K562 (cell line): Measurements from ENCODE around the gene CLEC4A. TPM values are rescaled to one million over a fixed set of nuclear protein-coding genes. Genes with fewer than 3 reads are reported as not detected.

Source experiments
- ATAC-seq: fragments of 200-7000 bp; cut with Tn5 transposase; 3 replicates; pipeline ENCODE4 v1.9.1; 2020; ENCODE audit warnings: moderate library complexity
- BruUV-seq: library from RNA; stranded (reverse); fragments of 400-500 nt; replicated peaks from 2 replicates; lab custom pipeline; 2021; lab: Mats Ljungman, UMichigan
- CTCF ChIA-PET: fragments of 300-600 bp; formaldehyde crosslinking; extraction: SDS; loops from one replicate; lab custom pipeline; 2021; ENCODE audit warnings: low intra/inter-chr PET ratio; lab: Yijun Ruan, JAX
- POLR2A ChIA-PET: fragments of 300-600, 350-650 bp; sonication (Branson Sonifier 250); formaldehyde crosslinking; extraction: SDS; loops from one replicate; lab custom pipeline; 2021; ENCODE audit warnings: antibody characterized with exemption, inconsistent platforms; lab: Yijun Ruan, JAX
- DNase-seq, 4 experiments: peaks; one replicate each; pipeline versions ENCODE4 v3.0.0 to v3.0.0-alpha.2; 2011 to 2018; ENCODE audit warnings: low spot score in 3 of 4, mixed read lengths in 3 of 4; ENCODE audit errors: extremely low read depth in 1 of 4
- FAIRE-seq: peaks from 2 replicates; lab custom pipeline; 2011; peaks lifted over from hg19 to GRCh38; lab: Jason Lieb, UNC
- H2AFZ ChIP-seq: 2 replicates; pipeline ENCODE4 v1.6.0; 2011; ENCODE audit warnings: low read depth, low read length, control low read depth, inconsistent platforms
- H3K27ac ChIP-seq: fragments of 200-600 bp; 3 replicates; pipeline ENCODE4 v1.8.0; 2011; ENCODE audit warnings: low read depth, mild to moderate bottlenecking, control low read depth, inconsistent platforms, low read length, moderate library complexity, mixed read lengths; ENCODE audit errors: extremely low read depth
- H3K27me3 ChIP-seq, 2 experiments: fragments of 300-600 bp in 1 of 2; 2 replicates in 1 of 2; 3 replicates in 1 of 2; pipeline versions ENCODE4 v1.6.0 to v1.8.0; 2011; ENCODE audit warnings: inconsistent platforms in 2 of 2, low read length in 2 of 2, mild to moderate bottlenecking in 1 of 2, mixed read lengths in 1 of 2, moderate library complexity in 1 of 2; ENCODE audit not compliant: control insufficient read depth in 2 of 2, insufficient read depth in 2 of 2
- H3K36me3 ChIP-seq: fragments of 300-600 bp; 3 replicates; pipeline ENCODE4 v1.8.0; 2011; ENCODE audit warnings: mild to moderate bottlenecking, low read length, inconsistent platforms; ENCODE audit not compliant: control insufficient read depth, insufficient read depth
- H3K4me1 ChIP-seq, 2 experiments: fragments of 200-600 bp in 1 of 2; replicated peaks in 1 of 2; 2 replicates in 1 of 2; 3 replicates in 1 of 2; pipeline versions ENCODE4 v1.5.1 to v1.8.0; 2011; ENCODE audit warnings: inconsistent platforms in 2 of 2, low read length in 2 of 2, mild to moderate bottlenecking in 1 of 2, mixed read lengths in 1 of 2, moderate library complexity in 1 of 2; ENCODE audit not compliant: control insufficient read depth in 2 of 2, insufficient read depth in 2 of 2
- H3K4me2 ChIP-seq: 2 replicates; pipeline ENCODE4 v1.6.1; 2011; ENCODE audit warnings: low read length, control low read depth, inconsistent platforms, mixed read lengths; ENCODE audit not compliant: insufficient read depth
- H3K4me3 ChIP-seq: fragments of 200-600 bp; sonication (generic), shearing (Covaris generic); 2 replicates; pipeline ENCODE4 v1.5.1; 2016; ENCODE audit warnings: control low read depth, inconsistent platforms
- H3K79me2 ChIP-seq: fragments of 200-600 bp; 3 replicates; pipeline ENCODE4 v1.8.0; 2011; ENCODE audit warnings: low read length, inconsistent platforms; ENCODE audit not compliant: control insufficient read depth, insufficient read depth
- H3K9ac ChIP-seq, 2 experiments: 2 replicates each; pipeline versions ENCODE4 v1.6.0 to v1.6.1; 2011; ENCODE audit warnings: low read depth in 2 of 2, low read length in 2 of 2, control low read depth in 1 of 2, inconsistent platforms in 1 of 2, mild to moderate bottlenecking in 1 of 2, mixed read lengths in 1 of 2; ENCODE audit not compliant: insufficient read depth in 1 of 2
- H3K9me1 ChIP-seq: one replicate; pipeline ENCODE4 v1.6.0; 2011; ENCODE audit warnings: inconsistent platforms, mild to moderate bottlenecking, low read length, moderate library complexity; ENCODE audit not compliant: control insufficient read depth, insufficient read depth
- H3K9me3 ChIP-seq: replicated peaks from 2 replicates; pipeline ENCODE4 v1.5.1; 2011; ENCODE audit warnings: low read depth, low read length, inconsistent platforms; ENCODE audit not compliant: control insufficient read depth, insufficient read depth
- H4K20me1 ChIP-seq: replicated peaks from 2 replicates; pipeline ENCODE4 v1.6.1; 2011; ENCODE audit warnings: low read length, inconsistent platforms, mixed read lengths; ENCODE audit not compliant: control insufficient read depth, insufficient read depth
- CBX2 ChIP-seq: fragments of 200-600 bp; sonication (generic); IDR thresholded peaks from one replicate; pipeline ENCODE4 v1.6.1; 2012; ENCODE audit warnings: mild to moderate bottlenecking, low read length, inconsistent platforms; ENCODE audit not compliant: insufficient read depth, poor library complexity, severe bottlenecking
- ETV5 ChIP-seq: sonication (generic); formaldehyde crosslinking; IDR thresholded peaks from 2 replicates; pipeline ENCODE4 v1.4.0; 2020; ENCODE audit warnings: low read depth, mild to moderate bottlenecking, missing genetic modification reagents
- KLF1 ChIP-seq: fragments of 450-650 bp; IDR thresholded peaks from 2 replicates; pipeline ENCODE4 v1.6.1; 2016; ENCODE audit warnings: missing genetic modification characterization, missing compliant biosample characterization
- MAFF ChIP-seq: IDR thresholded peaks from 2 replicates; pipeline ENCODE4 v1.6.1; 2012; ENCODE audit warnings: low read length, improper control_type of control experiment
- RBFOX2 ChIP-seq: fragments of 200-400 bp; formaldehyde crosslinking; IDR thresholded peaks from 2 replicates; pipeline ENCODE4 v1.6.1; 2017; ENCODE audit warnings: low read depth, mild to moderate bottlenecking, low read length, moderate library complexity
- SMAD2 ChIP-seq: fragments of 150-350 bp; IDR thresholded peaks from 2 replicates; pipeline ENCODE4 v1.6.1; 2014; ENCODE audit warnings: low read depth, mild to moderate bottlenecking, low read length
- TEAD2 ChIP-seq: fragments of 450-650 bp; IDR thresholded peaks from 2 replicates; pipeline ENCODE4 v1.6.1; 2016; ENCODE audit warnings: missing genetic modification characterization, control low read depth, missing compliant biosample characterization
- ZNF12 ChIP-seq: sonication (generic); formaldehyde crosslinking; IDR thresholded peaks from 2 replicates; pipeline ENCODE4 v1.4.0; 2020; ENCODE audit warnings: mild to moderate bottlenecking, missing genetic modification reagents
- ZNF23 ChIP-seq: fragments of 250-450 bp; sonication (Bioruptor Pico); IDR thresholded peaks from 2 replicates; pipeline ENCODE4 v1.4.0; 2020; ENCODE audit warnings: mild to moderate bottlenecking
- WGBS: fragments of 100-300 bp; shearing (Covaris generic); methylation state at CpG from one replicate; pipeline ENCODE4 v1.1.6; 2016; ENCODE audit warnings: low coverage, mixed read lengths; ENCODE audit not compliant: insufficient coverage; ENCODE audit errors: missing lambda C conversion rate; 5-methylcytosine and 5-hydroxymethylcytosine counted together
- in situ Hi-C: fragments of 300-500 bp; cut with MboI; formaldehyde crosslinking; loops from 4 replicates; pipeline ENCODE4 v1.15.0; 2018; ENCODE audit warnings: inconsistent platforms, mixed read lengths
- intact Hi-C: fragments of 100-400 bp; cut with micrococcal nuclease; formaldehyde crosslinking; loops from 2 replicates; pipeline ENCODE4 v1.14.2; 2022
- polyA plus RNA-seq, 8 experiments: library from polyadenylated mRNA; depleted of rRNA in 4 of 8; stranded (reverse) in 5 of 8; unstranded in 3 of 8; fragments of >200 nt; fragmentation: Nextera tagmentation in 2 of 8; fragmentation: Illumina TruSeq in 1 of 8; extraction: Ambion mirVana in 2 of 8; extraction: Trizol in 1 of 8; gene quantifications; 2 replicates each; pipeline versions ENCODE4 v1.2.1 to v1.2.3, GENCODE V29; 2011 to 2014; ENCODE audit warnings: inconsistent platforms in 1 of 8, missing spikeins in 1 of 8
- total RNA-seq, 7 experiments: library from RNA; depleted of rRNA in 6 of 7; stranded (reverse); fragments of >200 nt in 6 of 7; fragmentation: Illumina TruSeq in 2 of 7; extraction: Trizol in 2 of 7; gene quantifications; 2 replicates each; pipeline versions ENCODE4 v1.2.1 to v1.2.3, GENCODE V29; 2011 to 2021; ENCODE audit warnings: low replicate concordance in 1 of 7
- TF ChIP-seq, protein P1 (sequence below): sonication (generic); formaldehyde crosslinking; IDR thresholded peaks from 2 replicates; pipeline ENCODE4 v1.8.1; 2023; ENCODE audit warnings: mild to moderate bottlenecking, missing genetic modification reagents, moderate library complexity
- TF ChIP-seq, protein P2 (sequence below), 3 experiments: fragments of 200-800 bp in 1 of 3; sonication (Bioruptor generic) in 1 of 3; sonication (generic) in 1 of 3; formaldehyde crosslinking in 1 of 3; IDR thresholded peaks; 2 replicates each; pipeline versions ENCODE4 v1.6.1 to v1.8.0; 2016 to 2022; ENCODE audit warnings: mild to moderate bottlenecking in 2 of 3, missing compliant biosample characterization in 2 of 3, missing genetic modification characterization in 2 of 3, missing genetic modification reagents in 1 of 3

CLEC4A gene
- total and polyA plus RNA-seq, 9 of the 15 experiments (the other 6 are each of a cell fraction or from before 2014, with no cell fraction given), result 0.06 to 0.27 (median 0.18) TPM; not detected in 5

DNA sequence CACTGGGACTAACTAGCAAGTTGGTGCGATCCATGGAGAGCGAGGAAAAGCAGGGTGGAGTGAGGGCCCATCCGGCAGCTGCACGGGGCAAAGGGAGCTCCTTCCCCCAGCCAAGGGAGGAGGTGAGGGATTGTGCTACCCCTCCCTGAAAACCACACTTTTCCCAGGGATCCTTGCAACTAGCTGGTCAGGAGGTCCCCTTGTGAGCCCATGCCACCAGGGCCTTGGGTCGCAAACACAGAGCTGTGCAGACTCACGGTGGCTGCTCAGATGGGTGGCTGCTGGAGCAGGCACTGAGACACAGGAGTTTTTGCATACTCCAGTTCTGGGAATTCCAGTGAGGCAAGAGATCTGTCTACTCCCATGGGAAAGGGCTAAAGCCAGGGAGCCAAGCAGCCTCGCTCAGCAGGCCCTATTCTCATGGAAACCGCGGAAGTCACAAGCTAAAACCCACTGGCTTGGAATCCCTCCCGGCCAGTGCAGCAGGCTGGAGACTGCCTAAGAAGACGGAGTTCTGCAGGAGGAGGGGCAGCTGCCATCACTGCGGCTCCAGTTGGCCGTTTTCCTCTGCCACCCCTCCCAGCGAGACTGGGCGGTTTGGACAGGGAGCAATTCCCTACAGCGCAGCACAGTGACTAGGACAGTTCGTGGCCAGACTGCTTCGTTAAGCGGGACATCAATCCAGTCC is 22.5 kb downstream of the CLEC4A start:
- H3K9ac ChIP-seq, result no peak overlapping the region
- TF ChIP-seq KLF1, result no peak
- no peak for TF ChIP-seq MAFF
- TF ChIP-seq, protein P1, sequence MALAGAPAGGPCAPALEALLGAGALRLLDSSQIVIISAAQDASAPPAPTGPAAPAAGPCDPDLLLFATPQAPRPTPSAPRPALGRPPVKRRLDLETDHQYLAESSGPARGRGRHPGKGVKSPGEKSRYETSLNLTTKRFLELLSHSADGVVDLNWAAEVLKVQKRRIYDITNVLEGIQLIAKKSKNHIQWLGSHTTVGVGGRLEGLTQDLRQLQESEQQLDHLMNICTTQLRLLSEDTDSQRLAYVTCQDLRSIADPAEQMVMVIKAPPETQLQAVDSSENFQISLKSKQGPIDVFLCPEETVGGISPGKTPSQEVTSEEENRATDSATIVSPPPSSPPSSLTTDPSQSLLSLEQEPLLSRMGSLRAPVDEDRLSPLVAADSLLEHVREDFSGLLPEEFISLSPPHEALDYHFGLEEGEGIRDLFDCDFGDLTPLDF (CRISPR knock-in tag), result no peak
- TF ChIP-seq ZNF23 (CRISPR knock-in tag), result no peak
- TF ChIP-seq, protein P2, sequence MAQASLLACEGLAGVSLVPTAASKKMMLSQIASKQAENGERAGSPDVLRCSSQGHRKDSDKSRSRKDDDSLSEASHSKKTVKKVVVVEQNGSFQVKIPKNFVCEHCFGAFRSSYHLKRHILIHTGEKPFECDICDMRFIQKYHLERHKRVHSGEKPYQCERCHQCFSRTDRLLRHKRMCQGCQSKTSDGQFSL (CRISPR knock-in tag; IDR thresholded peaks at IDR 0.05), result no peak
- TF ChIP-seq, protein P2 (tag; IDR thresholded peaks at IDR 0.05), result no peak
- no peak for TF ChIP-seq SMAD2
- no peak for TF ChIP-seq TEAD2
- TF ChIP-seq CBX2, result no peak
- TF ChIP-seq ETV5 (CRISPR knock-in tag), result no peak
- no peak for TF ChIP-seq RBFOX2
- TF ChIP-seq ZNF12 (CRISPR knock-in tag), result no peak
- no TSS peak for BruUV-seq
- no peaks in the 10 kb centered on the region for H4K20me1 ChIP-seq
- peaks cover 3 to 13% of the 10 kb centered on the region in 2 experiments; a peak in 2 of 5 replicates for H3K27me3 ChIP-seq
- no peak overlapping the region for H3K4me3 ChIP-seq
- intact Hi-C loops, result no loop called here
- FAIRE-seq (no peak), DNase-seq (no peak), ATAC-seq (no peak)
- no peak overlapping the region for H3K4me2 ChIP-seq
- no peaks in the 10 kb centered on the region for H3K79me2 ChIP-seq
- no peaks in the 10 kb centered on the region; a peak in 1 of 5 replicates for H3K4me1 ChIP-seq
- H3K36me3 ChIP-seq, result no peaks in the 10 kb centered on the region
- 16% methylated on average over 15 of the region's 19 CpGs for WGBS
- no peak overlapping the region for H3K27ac ChIP-seq
- in situ Hi-C loops, result no loop called here
- no peaks in the 10 kb centered on the region for H3K9me3 ChIP-seq
- no peaks in the 10 kb centered on the region for H3K9me1 ChIP-seq
- 0 out of 2 replicates have a peak overlapping the region, but pooled peaks have one; percentile 4 for H2AFZ ChIP-seq
- ChIA-PET POLR2A (no interaction called here), CTCF (no interaction called here)
